GM12878 (cell line): ENCODE results near the gene PDE8B. TPM values are rescaled to one million over a fixed set of nuclear protein-coding genes. Genes with fewer than 3 reads are reported as not detected.

Experiments
- ATAC-seq: fragments of 200-7000 bp; cut with Tn5 transposase; 3 replicates; pipeline ENCODE4 v1.9.1; 2020; ENCODE audit warnings: mild to moderate bottlenecking, moderate library complexity
- BruUV-seq: library from RNA; stranded (reverse); fragments of 400-500 nt; replicated peaks from 2 replicates; lab custom pipeline; 2021; lab: Mats Ljungman, UMichigan
- CTCF ChIA-PET: fragments of 300-600 bp; sonication (Branson Sonifier 250); formaldehyde crosslinking; extraction: SDS; loops from one replicate; lab custom pipeline; 2021; ENCODE audit warnings: inconsistent platforms; lab: Yijun Ruan, JAX
- POLR2A ChIA-PET: fragments of 350-600 bp; formaldehyde crosslinking; extraction: SDS; loops from one replicate; lab custom pipeline; 2021; ENCODE audit warnings: inconsistent platforms; lab: Charles Lee
- RAD21 ChIA-PET: fragments of 300-600 bp; sonication (Branson Sonifier 250); formaldehyde crosslinking; loops from one replicate; lab custom pipeline; 2023; ENCODE audit warnings: antibody characterized with exemption; ENCODE audit not compliant: unreplicated experiment; lab: Charles Lee
- SMC1A ChIA-PET: fragments of 300-600 bp; sonication (Branson Sonifier 250); formaldehyde crosslinking; loops from one replicate; lab custom pipeline; 2023; ENCODE audit not compliant: unreplicated experiment, uncharacterized antibody; lab: Charles Lee
- DNase-seq: peaks from one replicate; pipeline ENCODE4 v3.0.0-alpha.2; 2011; ENCODE audit warnings: low read depth, low spot score
- FAIRE-seq: peaks from 3 replicates; lab custom pipeline; 2011; peaks lifted over from hg19 to GRCh38; lab: Jason Lieb, UNC
- H2AFZ ChIP-seq: 2 replicates; pipeline ENCODE4 v1.6.0; 2011; ENCODE audit warnings: low read depth, low read length, control low read depth; ENCODE audit not compliant: control insufficient read depth
- H3K27ac ChIP-seq: 2 replicates; pipeline ENCODE4 v1.5.1; 2011; ENCODE audit warnings: control low read depth; ENCODE audit not compliant: control insufficient read depth, insufficient read depth
- H3K27me3 ChIP-seq, 2 experiments: replicated peaks in 1 of 2; 2 replicates each; pipeline versions ENCODE4 v1.6.0 to v1.6.1; 2011; ENCODE audit warnings: low read length in 1 of 2; ENCODE audit not compliant: control insufficient read depth in 2 of 2, insufficient read depth in 2 of 2
- H3K36me3 ChIP-seq, 2 experiments: 2 replicates each; pipeline ENCODE4 v1.5.1; 2011; ENCODE audit warnings: low read length in 1 of 2; ENCODE audit not compliant: control insufficient read depth in 2 of 2, insufficient read depth in 2 of 2
- H3K4me1 ChIP-seq: 2 replicates; pipeline ENCODE4 v1.6.1; 2011; ENCODE audit warnings: mild to moderate bottlenecking, low read length, moderate library complexity, mixed read lengths; ENCODE audit not compliant: control insufficient read depth, insufficient read depth
- H3K4me2 ChIP-seq: 2 replicates; pipeline ENCODE4 v1.6.0; 2011; ENCODE audit warnings: control low read depth; ENCODE audit not compliant: control insufficient read depth, insufficient read depth
- H3K4me3 ChIP-seq: fragments of 200-600 bp; sonication (generic); 2 replicates; pipeline ENCODE4 v1.5.1; 2016
- H3K79me2 ChIP-seq: 2 replicates; pipeline ENCODE4 v1.6.0; 2011; ENCODE audit warnings: low read length; ENCODE audit not compliant: control insufficient read depth, insufficient read depth
- H3K9ac ChIP-seq: 2 replicates; pipeline ENCODE4 v1.8.0; 2011; ENCODE audit warnings: low read length, control low read depth, mixed read lengths; ENCODE audit not compliant: control insufficient read depth, insufficient read depth
- H3K9me3 ChIP-seq: replicated peaks from 3 replicates; pipeline ENCODE4 v1.5.1; 2011; ENCODE audit warnings: mild to moderate bottlenecking, low read length; ENCODE audit not compliant: control insufficient read depth, insufficient read depth
- H4K20me1 ChIP-seq: 2 replicates; pipeline ENCODE4 v1.6.0; 2011; ENCODE audit not compliant: control insufficient read depth, insufficient read depth
- CBFB ChIP-seq: IDR thresholded peaks from 2 replicates; pipeline ENCODE4 v1.6.1; 2016; ENCODE audit warnings: antibody characterized with exemption, low read depth
- EZH2 ChIP-seq: IDR thresholded peaks from 2 replicates; pipeline ENCODE4 v1.6.1; 2012; ENCODE audit warnings: low read depth, mild to moderate bottlenecking, control low read depth, inconsistent platforms, low read length, borderline replicate concordance; ENCODE audit not compliant: control insufficient read depth
- NFYB ChIP-seq: IDR thresholded peaks from 2 replicates; pipeline ENCODE4 v1.6.1; 2011; ENCODE audit warnings: low read depth, mild to moderate bottlenecking, low read length, improper control_type of control experiment, moderate library complexity; ENCODE audit not compliant: insufficient read depth
- TBL1XR1 ChIP-seq: IDR thresholded peaks from 2 replicates; pipeline ENCODE4 v1.6.1; 2012; ENCODE audit warnings: low read depth, low read length, improper control_type of control experiment
- YY1 ChIP-seq: IDR thresholded peaks from 2 replicates; pipeline ENCODE4 v1.6.1; 2011; ENCODE audit warnings: low read depth, mild to moderate bottlenecking, low read length
- WGBS: methylation state at CpG from one replicate; pipeline ENCODE4 v1.1.6; 2016; ENCODE audit warnings: low lambda C conversion rate; ENCODE audit not compliant: insufficient replicate concordance, insufficient coverage; ENCODE audit errors: missing lambda C conversion rate; 5-methylcytosine and 5-hydroxymethylcytosine counted together
- in situ Hi-C: fragments of 300-500 bp; cut with MboI; formaldehyde crosslinking; loops from 9 replicates; pipeline ENCODE4 v1.14.3; 2018; ENCODE audit warnings: mixed read lengths
- intact Hi-C: fragments of 100-400 bp; cut with micrococcal nuclease; formaldehyde crosslinking; loops from one replicate; pipeline ENCODE4 v1.14.2; 2022; ENCODE audit not compliant: unreplicated experiment
- polyA plus RNA-seq, 11 experiments: library from polyadenylated mRNA; depleted of rRNA in 4 of 11; unstranded in 6 of 11; stranded (reverse) in 5 of 11; fragments of >200 nt; fragmentation: Nextera tagmentation in 4 of 11; fragmentation: Illumina TruSeq in 1 of 11; extraction: Ambion mirVana in 4 of 11; extraction: Trizol in 1 of 11; gene quantifications; 1 replicate in 1 of 11; 2 replicates in 10 of 11; pipeline versions ENCODE4 v1.2.1 to v1.2.3, GENCODE V29; 2011 to 2016; ENCODE audit warnings: inconsistent platforms in 2 of 11, missing spikeins in 2 of 11, low read depth in 1 of 11
- total RNA-seq, 4 experiments: library from RNA; depleted of rRNA in 3 of 4; stranded (reverse); fragments of >200 nt in 3 of 4; fragmentation: Illumina TruSeq in 1 of 4; extraction: Trizol in 1 of 4; gene quantifications; 2 replicates each; pipeline versions ENCODE4 v1.2.1 to v1.2.3, GENCODE V29; 2013 to 2021
- TF ChIP-seq, protein P1 (sequence below): fragments of 450-650 bp; formaldehyde crosslinking; IDR thresholded peaks from 2 replicates; pipeline ENCODE4 v1.5.0; 2022; ENCODE audit warnings: mild to moderate bottlenecking, missing genetic modification characterization

The PDE8B gene
- total and polyA plus RNA-seq, 10 of the 15 experiments (the other 5 are each of a cell fraction or from before 2014, with no cell fraction given): 0.03 to 0.44 (median 0.20) TPM; not detected in 3

GRCh38 chr5:77374686-77375085, 164.2 kb downstream of the PDE8B start:
- ChIA-PET RAD21 (no interaction called here), CTCF (interaction anchor here (1.1 kb wide), 1 partner anchor 15 kb away, joined by 4 read pairs; no protein-coding TSS in a partner anchor), POLR2A (no interaction called here), SMC1A (interaction anchor here (1.1 to 3.8 kb wide), 3 partner anchors 10 to 17 kb away, joined by 3 to 18 read pairs (median 4); no protein-coding TSS in a partner anchor)
- Histone ChIP-seq H3K4me2 (no peak overlapping the region), H3K36me3 (no peaks in the 10 kb centered on the region), H3K9ac (no peak overlapping the region), H2AFZ (no peak overlapping the region), H3K27me3 (no peaks in the 10 kb centered on the region), H4K20me1 (no peaks in the 10 kb centered on the region), H3K4me3 (no peak overlapping the region), H3K9me3 (no peaks in the 10 kb centered on the region; the same call in 2 of the 3 replicates), H3K79me2 (no peaks in the 10 kb centered on the region), H3K27ac (no peak overlapping the region), H3K4me1 (peaks cover 10% of the 10 kb centered on the region)
- TF ChIP-seq CBFB (no peak), NFYB (no peak), EZH2 (no peak), YY1 (no peak), TBL1XR1 (no peak)
- TF ChIP-seq, protein P1, sequence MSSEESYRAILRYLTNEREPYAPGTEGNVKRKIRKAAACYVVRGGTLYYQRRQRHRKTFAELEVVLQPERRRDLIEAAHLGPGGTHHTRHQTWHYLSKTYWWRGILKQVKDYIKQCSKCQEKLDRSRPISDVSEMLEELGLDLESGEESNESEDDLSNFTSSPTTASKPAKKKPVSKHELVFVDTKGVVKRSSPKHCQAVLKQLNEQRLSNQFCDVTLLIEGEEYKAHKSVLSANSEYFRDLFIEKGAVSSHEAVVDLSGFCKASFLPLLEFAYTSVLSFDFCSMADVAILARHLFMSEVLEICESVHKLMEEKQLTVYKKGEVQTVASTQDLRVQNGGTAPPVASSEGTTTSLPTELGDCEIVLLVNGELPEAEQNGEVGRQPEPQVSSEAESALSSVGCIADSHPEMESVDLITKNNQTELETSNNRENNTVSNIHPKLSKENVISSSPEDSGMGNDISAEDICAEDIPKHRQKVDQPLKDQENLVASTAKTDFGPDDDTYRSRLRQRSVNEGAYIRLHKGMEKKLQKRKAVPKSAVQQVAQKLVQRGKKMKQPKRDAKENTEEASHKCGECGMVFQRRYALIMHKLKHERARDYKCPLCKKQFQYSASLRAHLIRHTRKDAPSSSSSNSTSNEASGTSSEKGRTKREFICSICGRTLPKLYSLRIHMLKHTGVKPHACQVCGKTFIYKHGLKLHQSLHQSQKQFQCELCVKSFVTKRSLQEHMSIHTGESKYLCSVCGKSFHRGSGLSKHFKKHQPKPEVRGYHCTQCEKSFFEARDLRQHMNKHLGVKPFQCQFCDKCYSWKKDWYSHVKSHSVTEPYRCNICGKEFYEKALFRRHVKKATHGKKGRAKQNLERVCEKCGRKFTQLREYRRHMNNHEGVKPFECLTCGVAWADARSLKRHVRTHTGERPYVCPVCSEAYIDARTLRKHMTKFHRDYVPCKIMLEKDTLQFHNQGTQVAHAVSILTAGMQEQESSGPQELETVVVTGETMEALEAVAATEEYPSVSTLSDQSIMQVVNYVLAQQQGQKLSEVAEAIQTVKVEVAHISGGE (CRISPR knock-in tag): no peak
- FAIRE-seq: no peak
- 74% methylated on average over 3 of the region's 3 CpGs for WGBS
- no peak for DNase-seq
- ATAC-seq: no peak
- intact Hi-C loops: no loop called here
- BruUV-seq: no TSS peak
- in situ Hi-C loops: no loop called here
